ENCODE results near the gene HDDC3.
"Not testable (repeated sequence)": the region's sequence is repeated elsewhere in the genome, so short reads cannot be mapped to it uniquely, and the experiment has no call there.

Gene HDDC3

GRCh38 chr15:90910441-90911301 is 21.7 kb downstream of the HDDC3 start:
- DNase-seq (ENCODE audit: low read depth in 1 of 2, low spot score in 1 of 2): no peak

GRCh38 chr15:90909976-90910375 is 22.4 kb downstream of the HDDC3 start:
- no peak for DNase-seq (ENCODE audit: low read depth in 1 of 2, low spot score in 1 of 2)

- not testable (repeated sequence) for DNase-seq (ENCODE audit: low read depth in 1 of 2, low spot score in 1 of 2)
Observed at GRCh38 chr15:90909449-90909848, 22.9 kb downstream of the HDDC3 start.

GRCh38 chr15:90907838-90908507 is 24.4 kb downstream of the HDDC3 start:
- DNase-seq (ENCODE audit: low read depth in 1 of 2, low spot score in 1 of 2): no peak

- DNase-seq (ENCODE audit: low read depth in 1 of 2, low spot score in 1 of 2): no peak
Observed at GRCh38 chr15:90907051-90907660, 25.2 kb downstream of the HDDC3 start.

- no peak for DNase-seq (ENCODE audit: low read depth in 1 of 2, low spot score in 1 of 2)
Observed at GRCh38 chr15:90906181-90906849, 26.0 kb downstream of the HDDC3 start.

GRCh38 chr15:90905306-90906180 is 26.8 kb downstream of the HDDC3 start:
- no peak for DNase-seq (ENCODE audit: low read depth in 1 of 2, low spot score in 1 of 2)

GRCh38 chr15:90904746-90905145 is 27.6 kb downstream of the HDDC3 start:
- DNase-seq (ENCODE audit: low read depth in 1 of 2, low spot score in 1 of 2): no peak

- DNase-seq (ENCODE audit: low read depth in 1 of 2, low spot score in 1 of 2): no peak
Observed at GRCh38 chr15:90903733-90904536, 28.4 kb downstream of the HDDC3 start.

GRCh38 chr15:90902840-90903732 is 29.3 kb downstream of the HDDC3 start, which contains the start of gene MAN2A2:
TSS of gene MAN2A2 (plus strand) at chr15:90903302. CDS start at chr15:90904208, 906 bp downstream.
- DNase-seq (ENCODE audit: low read depth in 1 of 2, low spot score in 1 of 2): peak; percentile 45 to 67

- DNase-seq (ENCODE audit: low read depth in 1 of 2, low spot score in 1 of 2): peak; percentile 49 to 51
Observed at GRCh38 chr15:90902040-90902839, 30.1 kb downstream of the HDDC3 start.

- DNase-seq (ENCODE audit: low read depth in 1 of 2, low spot score in 1 of 2): no peak
Observed at GRCh38 chr15:90901175-90902039, 30.9 kb downstream of the HDDC3 start.

- not testable (repeated sequence) for DNase-seq (ENCODE audit: low read depth in 1 of 2, low spot score in 1 of 2)
Observed at GRCh38 chr15:90897131-90897655, 35.2 kb downstream of the HDDC3 start.

GRCh38 chr15:90895571-90896117 is 36.7 kb downstream of the HDDC3 start:
- DNase-seq (ENCODE audit: low read depth in 1 of 2, low spot score in 1 of 2): no peak

GRCh38 chr15:90893175-90894090 is 38.9 kb downstream of the HDDC3 start:
- DNase-seq (ENCODE audit: low read depth in 1 of 2, low spot score in 1 of 2): no peak

Data from stimulated activated CD4-positive, alpha-beta T cell treated with anti-CD3 and anti-CD28 coated beads, Interleukin-15, amount 100 ng/mL, for 1 hour (primary cell).